ENCODE measurements around the gene RNASE7. TPM values are rescaled to one million over a fixed set of nuclear protein-coding genes. Genes with fewer than 3 reads are reported as not detected.

The RNASE7 gene
- total RNA-seq, 1 experiment from 2014 or later: not detected

DNA sequence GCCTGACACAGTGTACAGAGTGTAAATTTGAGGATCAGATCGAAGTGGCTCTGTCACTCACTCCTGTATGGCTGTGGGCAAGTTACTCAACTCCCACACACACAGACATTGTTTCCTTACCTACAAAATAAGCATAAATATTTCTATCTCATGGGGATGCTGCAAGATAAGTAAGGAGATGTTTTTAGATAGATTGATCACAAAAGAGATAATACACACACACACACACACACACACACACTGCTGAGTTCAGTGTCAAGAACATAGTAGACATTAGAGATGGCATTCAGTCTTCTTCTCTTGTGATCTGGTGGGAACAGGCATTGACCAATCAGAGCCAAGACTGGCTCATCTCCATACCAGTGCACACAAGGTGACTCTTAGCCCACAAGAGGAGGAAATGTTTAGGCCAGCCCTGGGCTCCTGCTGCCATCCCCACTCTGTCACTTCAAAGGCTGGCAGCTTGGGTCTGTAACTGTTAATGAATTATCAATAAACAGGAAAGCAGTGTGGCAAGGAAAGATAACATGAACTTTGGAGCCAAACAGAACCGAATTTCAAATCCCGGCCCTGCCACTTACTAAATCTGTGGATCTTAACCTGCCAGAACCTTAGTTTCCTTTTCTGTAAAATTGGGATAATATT is 12.1 kb downstream of the RNASE7 start:
- Mint-ChIP-seq H3K4me3 (ENCODE audit: low read depth, unreplicated experiment) (no peak overlapping the region), H3K4me1 (ENCODE audit: low read depth, unreplicated experiment) (peaks cover 21% of the 10 kb centered on the region), H3K9me3 (ENCODE audit: low read depth, unreplicated experiment) (no peaks in the 10 kb centered on the region), H3K27me3 (ENCODE audit: unreplicated experiment) (no peaks in the 10 kb centered on the region), H3K36me3 (ENCODE audit: insufficient read depth, unreplicated experiment) (no peaks in the 10 kb centered on the region), H3K27ac (ENCODE audit: unreplicated experiment) (peak overlapping the region; percentile 23)
- DNase-seq: peak; percentile 59
- CTCF ChIA-PET: interaction anchor here (1.4 kb wide), 1 partner anchor 39 kb away, joined by 4 read pairs; no protein-coding TSS in a partner anchor
- TF ChIP-seq, protein P1, sequence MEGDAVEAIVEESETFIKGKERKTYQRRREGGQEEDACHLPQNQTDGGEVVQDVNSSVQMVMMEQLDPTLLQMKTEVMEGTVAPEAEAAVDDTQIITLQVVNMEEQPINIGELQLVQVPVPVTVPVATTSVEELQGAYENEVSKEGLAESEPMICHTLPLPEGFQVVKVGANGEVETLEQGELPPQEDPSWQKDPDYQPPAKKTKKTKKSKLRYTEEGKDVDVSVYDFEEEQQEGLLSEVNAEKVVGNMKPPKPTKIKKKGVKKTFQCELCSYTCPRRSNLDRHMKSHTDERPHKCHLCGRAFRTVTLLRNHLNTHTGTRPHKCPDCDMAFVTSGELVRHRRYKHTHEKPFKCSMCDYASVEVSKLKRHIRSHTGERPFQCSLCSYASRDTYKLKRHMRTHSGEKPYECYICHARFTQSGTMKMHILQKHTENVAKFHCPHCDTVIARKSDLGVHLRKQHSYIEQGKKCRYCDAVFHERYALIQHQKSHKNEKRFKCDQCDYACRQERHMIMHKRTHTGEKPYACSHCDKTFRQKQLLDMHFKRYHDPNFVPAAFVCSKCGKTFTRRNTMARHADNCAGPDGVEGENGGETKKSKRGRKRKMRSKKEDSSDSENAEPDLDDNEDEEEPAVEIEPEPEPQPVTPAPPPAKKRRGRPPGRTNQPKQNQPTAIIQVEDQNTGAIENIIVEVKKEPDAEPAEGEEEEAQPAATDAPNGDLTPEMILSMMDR (IDR thresholded peaks at IDR 0.05; ENCODE audit: unreplicated experiment): no peak
- BruUV-seq (replicated peaks): no TSS peak
- intact Hi-C loops (cut with micrococcal nuclease; ENCODE audit: unreplicated experiment): no loop called here

- intact Hi-C loops (cut with micrococcal nuclease; ENCODE audit: unreplicated experiment): no loop called here
- Mint-ChIP-seq H3K4me1 (ENCODE audit: low read depth, unreplicated experiment) (peaks cover 21% of the 10 kb centered on the region), H3K9me3 (ENCODE audit: low read depth, unreplicated experiment) (no peaks in the 10 kb centered on the region), H3K4me3 (ENCODE audit: low read depth, unreplicated experiment) (no peak overlapping the region), H3K27me3 (ENCODE audit: unreplicated experiment) (peaks cover under 1% of the 10 kb centered on the region), H3K36me3 (ENCODE audit: insufficient read depth, unreplicated experiment) (no peaks in the 10 kb centered on the region), H3K27ac (ENCODE audit: unreplicated experiment) (no peak overlapping the region)
- TF ChIP-seq, protein P1 (IDR thresholded peaks at IDR 0.05; ENCODE audit: unreplicated experiment): no peak
- CTCF ChIA-PET: interaction anchor here (1.2 to 1.4 kb wide), 2 partner anchors 14 to 40 kb away, joined by 4 read pairs; no protein-coding TSS in a partner anchor
- BruUV-seq (replicated peaks): no TSS peak
- no peak for DNase-seq
Measured at GRCh38 chr14:21054768-21055145, 12.6 kb downstream of the RNASE7 start.

GRCh38 chr14:21055432-21056117 is 13.4 kb downstream of the RNASE7 start:
- no peaks in the 10 kb centered on the region for H3K9me3 Mint-ChIP-seq (ENCODE audit: low read depth, unreplicated experiment)
- no peak overlapping the region for H3K27ac Mint-ChIP-seq (ENCODE audit: unreplicated experiment)
- intact Hi-C loops (cut with micrococcal nuclease; ENCODE audit: unreplicated experiment): no loop called here
- no TSS peak for BruUV-seq (replicated peaks)
- peaks cover 9% of the 10 kb centered on the region for H3K27me3 Mint-ChIP-seq (ENCODE audit: unreplicated experiment)
- CTCF ChIA-PET: interaction anchor here (1.2 to 1.8 kb wide), 2 partner anchors 13 to 16 kb away, joined by 4 read pairs; no protein-coding TSS in a partner anchor
- no peak for DNase-seq
- no peaks in the 10 kb centered on the region for H3K36me3 Mint-ChIP-seq (ENCODE audit: insufficient read depth, unreplicated experiment)
- TF ChIP-seq, protein P1 (IDR thresholded peaks at IDR 0.05; ENCODE audit: unreplicated experiment): no peak
- no peak overlapping the region for H3K4me3 Mint-ChIP-seq (ENCODE audit: low read depth, unreplicated experiment)
- H3K4me1 Mint-ChIP-seq (ENCODE audit: low read depth, unreplicated experiment): peaks cover 21% of the 10 kb centered on the region

DNA sequence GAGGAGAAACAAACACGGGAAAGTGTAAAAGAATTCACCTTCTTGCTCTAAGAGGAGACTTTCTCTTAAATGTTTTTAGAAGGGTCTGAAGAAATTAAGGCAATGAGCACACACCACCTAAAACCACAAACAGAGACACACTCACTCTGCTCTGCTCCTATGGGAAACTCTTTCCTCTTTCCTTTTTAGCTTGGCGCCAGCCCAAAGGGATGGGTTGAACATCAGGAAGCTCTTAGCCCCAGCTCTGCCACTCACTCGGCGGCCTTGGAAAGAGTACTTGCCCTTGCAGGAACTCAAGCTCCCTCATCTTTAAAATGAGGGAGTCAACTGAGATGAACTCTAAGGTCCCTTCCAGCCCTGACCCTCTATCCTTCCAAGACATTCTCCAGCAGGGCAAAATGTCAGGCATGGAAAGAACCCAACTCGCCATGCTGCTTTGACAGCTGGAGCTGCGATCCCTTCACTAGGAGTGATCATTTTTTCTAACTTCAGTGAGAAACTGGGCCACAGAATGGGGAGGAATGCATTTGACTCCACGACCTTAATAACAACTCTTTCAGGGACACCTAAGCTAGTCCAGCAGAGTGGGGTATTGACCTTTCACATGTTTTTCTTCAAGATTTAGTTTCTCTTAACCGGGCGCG is 14.5 kb downstream of the RNASE7 start:
- BruUV-seq (replicated peaks): no TSS peak
- H3K9me3 Mint-ChIP-seq (ENCODE audit: low read depth, unreplicated experiment): no peaks in the 10 kb centered on the region
- H3K4me1 Mint-ChIP-seq (ENCODE audit: low read depth, unreplicated experiment): peaks cover 21% of the 10 kb centered on the region
- H3K27me3 Mint-ChIP-seq (ENCODE audit: unreplicated experiment): peaks cover 16% of the 10 kb centered on the region
- TF ChIP-seq, protein P1 (IDR thresholded peaks at IDR 0.05; ENCODE audit: unreplicated experiment): no peak
- CTCF ChIA-PET: interaction anchor here (1.0 to 1.8 kb wide), 2 partner anchors 17 to 41 kb away, joined by 4 to 6 read pairs; no protein-coding TSS in a partner anchor
- no peak overlapping the region for H3K27ac Mint-ChIP-seq (ENCODE audit: unreplicated experiment)
- H3K36me3 Mint-ChIP-seq (ENCODE audit: insufficient read depth, unreplicated experiment): no peaks in the 10 kb centered on the region
- DNase-seq: no peak
- intact Hi-C loops (cut with micrococcal nuclease; ENCODE audit: unreplicated experiment): no loop called here
- H3K4me3 Mint-ChIP-seq (ENCODE audit: low read depth, unreplicated experiment): no peak overlapping the region

Data from Calu3 (cell line).